ACHN (cell line): Measurements from ENCODE around the gene KCND1.
A peak's percentile ranks its signal among the peaks of the same experiment; 100 is the strongest.
"Not testable (repeated sequence)": the region's sequence is repeated elsewhere in the genome, so short reads cannot be mapped to it uniquely, and the experiment has no call there.

Source experiments
- DNase-seq: peaks from one replicate; pipeline ENCODE4 v3.0.0-alpha.2; 2015
- in situ Hi-C: cut with HindIII; loops from 2 replicates; pipeline ENCODE4 v1.10.0; 2017; ENCODE audit warnings: low sequenced_read_pairs, low pct_ligation_motif_present, low pct_unique_long_range_greater_than_20kb

Gene KCND1

GRCh38 chrX:48971249-48972219 is at the start of gene KCND1:
TSS of gene KCND1 (minus strand) at chrX:48971844. CDS start at chrX:48970271, 1,573 bp downstream.
- in situ Hi-C loops, result no loop called here
- DNase-seq, result peak; percentile 53

GRCh38 chrX:49019599-49020249 is 48.1 kb upstream of the KCND1 start:
- in situ Hi-C loops, result no loop called here

GRCh38 chrX:49019050-49019449 is 47.4 kb upstream of the KCND1 start:
- in situ Hi-C loops, result no loop called here
- DNase-seq, result no peak

More at GRCh38 chrX:49019599-49020249, 48.1 kb upstream of the KCND1 start:
- DNase-seq, result no peak

GRCh38 chrX:49003696-49004095 is 32.1 kb upstream of the KCND1 start:
- in situ Hi-C loops, result no loop called here
- DNase-seq, result no peak

- in situ Hi-C loops, result no loop called here
- DNase-seq, result peak; percentile 75
Measured at GRCh38 chrX:49002091-49002935, 30.7 kb upstream of the KCND1 start, which contains the start of gene GRIPAP1. TSS of gene GRIPAP1 (minus strand) at chrX:49002264. CDS start at chrX:49002229, 35 bp downstream.

- peak; percentile 24 for DNase-seq
- in situ Hi-C loops, result no loop called here
Measured at GRCh38 chrX:49001521-49002090, 30.0 kb upstream of the KCND1 start.

- no peak for DNase-seq
- in situ Hi-C loops, result no loop called here
Measured at GRCh38 chrX:49000636-49001035, 29.0 kb upstream of the KCND1 start.

- DNase-seq, result no peak
- in situ Hi-C loops, result no loop called here
Measured at GRCh38 chrX:48999030-48999429, 27.4 kb upstream of the KCND1 start.

GRCh38 chrX:48998391-48998790 is 26.7 kb upstream of the KCND1 start:
- in situ Hi-C loops, result no loop called here
- no peak for DNase-seq

GRCh38 chrX:48997865-48998264 is 26.2 kb upstream of the KCND1 start:
- in situ Hi-C loops, result no loop called here

GRCh38 chrX:48997455-48997854 is 25.8 kb upstream of the KCND1 start:
- DNase-seq, result no peak
- in situ Hi-C loops, result no loop called here

More at GRCh38 chrX:48997865-48998264, 26.2 kb upstream of the KCND1 start:
- no peak for DNase-seq

- DNase-seq, result no peak
- in situ Hi-C loops, result no loop called here
Measured at GRCh38 chrX:48996969-48997368, 25.3 kb upstream of the KCND1 start.

GRCh38 chrX:48992341-48992740 is 20.7 kb upstream of the KCND1 start:
- no peak for DNase-seq
- in situ Hi-C loops, result no loop called here

- in situ Hi-C loops, result no loop called here
- no peak for DNase-seq
Measured at GRCh38 chrX:48989483-48989882, 17.8 kb upstream of the KCND1 start.

- DNase-seq, result no peak
- in situ Hi-C loops, result no loop called here
Measured at GRCh38 chrX:48983896-48984295, 12.3 kb upstream of the KCND1 start.

- in situ Hi-C loops, result no loop called here
- DNase-seq, result no peak
Measured at GRCh38 chrX:48983081-48983480, 11.4 kb upstream of the KCND1 start.

- DNase-seq, result no peak
- in situ Hi-C loops, result no loop called here
Measured at GRCh38 chrX:48981178-48981577, 9.5 kb upstream of the KCND1 start.

GRCh38 chrX:48980341-48980740 is 8.7 kb upstream of the KCND1 start:
- DNase-seq, in situ Hi-C loops: not testable (repeated sequence)
